Ovary (tissue), 9 donors: ENCODE data around the gene RHOBTB1. TPM values are rescaled to one million over a fixed set of nuclear protein-coding genes. Genes with fewer than 3 reads are reported as not detected.

Experiments
- DNase-seq, 5 donors: peaks; one replicate each; pipeline ENCODE4 v3.0.0-alpha.2; 2019 to 2020
- H3K27ac ChIP-seq, 2 donors: fragments of 200-600 bp; one replicate each; pipeline versions ENCODE4 v1.5.1 to v1.8.0; 2019 to 2022
- H3K27me3 ChIP-seq: fragments of 200-600 bp; one replicate; pipeline ENCODE4 v1.8.0; 2022
- H3K36me3 ChIP-seq: fragments of 200-600 bp; sonication (generic); one replicate; pipeline ENCODE4 v1.5.1; 2019
- H3K4me1 ChIP-seq: one replicate; pipeline ENCODE4 v1.8.1; 2013; ENCODE audit warnings: mild to moderate bottlenecking, moderate library complexity; ENCODE audit not compliant: insufficient read depth
- H3K4me3 ChIP-seq: fragments of 200-600 bp; sonication (generic); one replicate; pipeline ENCODE4 v1.5.1; 2017
- H3K9me3 ChIP-seq, 2 donors: fragments of 200-600 bp in 1 of 2; sonication (generic) in 1 of 2; one replicate each; pipeline versions ENCODE4 v1.5.1 to v1.8.1; 2013 to 2019; ENCODE audit warnings: mild to moderate bottlenecking in 1 of 2, moderate library complexity in 1 of 2
- CTCF ChIP-seq, 3 donors: fragments of 450-650 bp in 2 of 3; fragments of 200-600 bp in 1 of 3; IDR thresholded peaks; one replicate each; pipeline versions ENCODE4 v1.5.1 to v1.8.0; 2016 to 2022; ENCODE audit warnings: antibody characterized with exemption in 3 of 3, mild to moderate bottlenecking in 1 of 3
- EP300 ChIP-seq: sonication (generic); formaldehyde crosslinking; IDR thresholded peaks from one replicate; pipeline ENCODE4 v1.6.1; 2017; ENCODE audit warnings: antibody characterized with exemption
- POLR2A ChIP-seq: fragments of 450-650 bp; IDR thresholded peaks from one replicate; pipeline ENCODE4 v1.6.1; 2017; ENCODE audit warnings: antibody characterized with exemption, mild to moderate bottlenecking, moderate library complexity
- WGBS, 3 donors: extraction: QIAGEN DNeasy Blood & Tissue Kit in 1 of 3; methylation state at CpG; one replicate each; pipeline versions ENCODE4 v1.1.5 to v1.1.7; 2013 to 2017; 5-methylcytosine and 5-hydroxymethylcytosine counted together
- intact Hi-C, 4 donors: fragments of 100-400 bp; cut with DNase I; formaldehyde crosslinking; loops; one replicate each; pipeline versions ENCODE4 v1.11.0 to v1.15.1; 2022 to 2023
- polyA plus RNA-seq, 2 donors: library from polyadenylated mRNA; stranded (reverse); fragments of 200-250 nt in 1 of 2; fragments of 350-450 nt in 1 of 2; fragmentation: Illumina TruSeq in 1 of 2; extraction: RNeasy Lipid Tissue Mini Kit (QIAGEN cat#74804) in 1 of 2; gene quantifications; one replicate each; pipeline ENCODE4 v1.2.3, GENCODE V29; 2013 to 2014
- total RNA-seq, 7 donors: library from RNA; depleted of rRNA in 2 of 7; stranded (reverse); fragments of >200 nt in 2 of 7; fragmentation: NEBNext Ultra II Directional in 3 of 7; extraction: Animal tissue kit (Norgen Biotek cat#: 25700) in 3 of 7; gene quantifications; one replicate each; pipeline versions ENCODE4 v1.1.0 to v1.2.4, GENCODE V29; 2016 to 2023
- donor health status: DM: no; HTN: no; CAD: no; lungs with moderate emphysema.
- donor health status: DM: no; HTN: no; CAD: no.
- donor health status: Bipolar disorder and iron deficiency.
- donor health status: DM: yes; HTN: yes; CAD: no.
- donor health status: DM: no; HTN: no; CAD: no.
- donor health status: DM: yes; HTN: yes; CAD: no.

Gene RHOBTB1
- total and polyA plus RNA-seq, 9 donors: 5.6 to 23.9 (median 13.0) TPM

GRCh38 chr10:60954035-60954434, 10.1 kb upstream of the RHOBTB1 start:
- no peak for TF ChIP-seq CTCF (IDR thresholded peaks at IDR 0.05)
- no peak for TF ChIP-seq EP300
- no peak for TF ChIP-seq POLR2A
- no peaks in the 10 kb centered on the region for H3K27me3 ChIP-seq
- DNase-seq: no peak
- no peak overlapping the region for H3K4me3 ChIP-seq
- intact Hi-C loops: no loop called here
- H3K36me3 ChIP-seq: no peaks in the 10 kb centered on the region
- no peaks in the 10 kb centered on the region for H3K4me1 ChIP-seq
- H3K9me3 ChIP-seq: no peaks in the 10 kb centered on the region
- H3K27ac ChIP-seq: no peak overlapping the region
- WGBS, 3 donors: 71 to 94% (median 89%) methylated on average over 1 of the region's 1 CpG

DNA sequence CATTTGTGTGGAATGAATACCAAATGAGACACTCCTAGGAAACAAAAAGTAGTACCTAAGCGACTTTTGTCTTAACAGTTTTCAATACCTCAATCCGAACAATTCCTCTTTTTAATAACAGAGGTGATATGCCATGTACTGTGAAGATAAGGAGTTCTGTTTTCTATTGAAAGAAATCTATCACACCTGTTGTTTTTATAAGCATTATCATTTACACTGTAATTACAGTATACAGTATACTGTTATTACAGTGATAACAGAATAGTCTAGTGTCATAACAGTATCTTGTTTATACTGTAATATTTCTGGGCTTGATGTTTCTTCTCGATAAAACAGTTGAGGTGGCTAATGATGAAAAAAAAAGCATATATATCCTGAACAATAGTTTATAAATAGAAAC, 9.4 kb upstream of the RHOBTB1 start:
- WGBS, 3 donors: 67 to 79% (median 74%) methylated on average over 3 of the region's 3 CpGs
- H3K9me3 ChIP-seq: no peaks in the 10 kb centered on the region
- H3K36me3 ChIP-seq: no peaks in the 10 kb centered on the region
- DNase-seq: no peak
- no peaks in the 10 kb centered on the region for H3K4me1 ChIP-seq
- H3K27ac ChIP-seq: no peak overlapping the region
- no peak overlapping the region for H3K4me3 ChIP-seq
- intact Hi-C loops: no loop called here
- no peaks in the 10 kb centered on the region for H3K27me3 ChIP-seq
- TF ChIP-seq CTCF (IDR thresholded peaks at IDR 0.05) (no peak), EP300 (no peak), POLR2A (no peak)

DNA sequence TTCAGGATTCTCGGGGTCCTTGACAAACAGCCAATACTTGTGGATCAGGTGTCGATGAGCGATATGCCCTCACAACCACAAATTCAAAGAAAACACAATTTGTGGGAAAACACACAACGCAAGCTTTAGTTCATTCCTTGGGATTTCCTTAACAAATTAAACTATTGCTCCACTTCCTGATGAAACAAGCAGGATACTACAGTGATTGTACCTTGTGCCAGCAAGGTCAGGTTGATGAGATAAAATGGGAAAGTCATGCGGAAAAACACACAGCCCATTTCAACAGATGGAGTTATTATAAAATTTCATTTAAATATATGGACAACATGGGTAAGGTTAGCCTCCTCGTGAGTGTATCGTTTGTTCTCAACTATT, 8.8 kb upstream of the RHOBTB1 start:
- Histone ChIP-seq H3K36me3 (no peaks in the 10 kb centered on the region), H3K9me3 (no peaks in the 10 kb centered on the region), H3K4me1 (no peaks in the 10 kb centered on the region), H3K27ac (no peak overlapping the region), H3K27me3 (no peaks in the 10 kb centered on the region), H3K4me3 (no peak overlapping the region)
- TF ChIP-seq EP300: no peak
- no peak for TF ChIP-seq POLR2A
- no peak for TF ChIP-seq CTCF (IDR thresholded peaks at IDR 0.05)
- 89 to 95% (median 92%) methylated on average over 7 of the region's 7 CpGs for WGBS, 3 donors
- intact Hi-C loops: no loop called here
- no peak for DNase-seq

GRCh38 chr10:60952067-60952845, 8.3 kb upstream of the RHOBTB1 start:
- Histone ChIP-seq H3K4me3 (no peak overlapping the region), H3K4me1 (no peaks in the 10 kb centered on the region), H3K27me3 (no peaks in the 10 kb centered on the region), H3K9me3 (no peaks in the 10 kb centered on the region), H3K27ac (no peak overlapping the region), H3K36me3 (no peaks in the 10 kb centered on the region)
- DNase-seq: no peak
- intact Hi-C loops: no loop called here
- TF ChIP-seq POLR2A: no peak
- no peak for TF ChIP-seq EP300
- no peak for TF ChIP-seq CTCF (IDR thresholded peaks at IDR 0.05)
- 90 to 93% (median 91%) methylated on average over 3 of the region's 3 CpGs for WGBS, 3 donors
